Osteocyte (in vitro differentiated cells): ENCODE measurements around the gene EFCAB8. TPM values are rescaled to one million over a fixed set of nuclear protein-coding genes. Genes with fewer than 3 reads are reported as not detected.

Source experiments
- DNase-seq: peaks from one replicate; pipeline ENCODE4 v3.0.0; 2021; ENCODE audit warnings: mixed read lengths; ENCODE audit not compliant: unreplicated experiment; ENCODE audit errors: extremely low spot score
- H3K27ac Mint-ChIP-seq: one replicate; pipeline ENCODE4 v1.8.0; 2021; ENCODE audit warnings: mild to moderate bottlenecking, mixed read lengths; ENCODE audit not compliant: unreplicated experiment
- H3K27me3 Mint-ChIP-seq: one replicate; pipeline ENCODE4 v1.8.0; 2021; ENCODE audit warnings: mixed read lengths; ENCODE audit not compliant: unreplicated experiment
- H3K36me3 Mint-ChIP-seq: one replicate; pipeline ENCODE4 v1.8.0; 2021; ENCODE audit warnings: mixed read lengths; ENCODE audit not compliant: unreplicated experiment
- H3K4me1 Mint-ChIP-seq: one replicate; pipeline ENCODE4 v1.8.0; 2021; ENCODE audit warnings: mixed read lengths; ENCODE audit not compliant: unreplicated experiment
- H3K4me3 Mint-ChIP-seq: one replicate; pipeline ENCODE4 v1.8.0; 2021; ENCODE audit warnings: mild to moderate bottlenecking, moderate library complexity, mixed read lengths; ENCODE audit not compliant: unreplicated experiment
- H3K9me3 Mint-ChIP-seq: one replicate; pipeline ENCODE4 v1.8.0; 2021; ENCODE audit warnings: mixed read lengths; ENCODE audit not compliant: unreplicated experiment
- CTCF ChIP-seq: fragments of 200-600 bp; sonication (generic); IDR thresholded peaks from 2 replicates; pipeline ENCODE4 v1.5.0; 2021; ENCODE audit warnings: antibody characterized with exemption, mild to moderate bottlenecking, moderate library complexity
- total RNA-seq: library from RNA; stranded (reverse); gene quantifications from 2 replicates; pipeline ENCODE4 v1.2.1, GENCODE V29; 2021

The EFCAB8 gene
- total RNA-seq, 1 donor from 2014 or later, result 0.64 TPM

GRCh38 chr20:32841632-32842031, 17.1 kb upstream of the EFCAB8 start:
- TF ChIP-seq CTCF, result no peak
- Mint-ChIP-seq H3K4me3 (no peak overlapping the region), H3K36me3 (peaks cover 42% of the 10 kb centered on the region), H3K9me3 (no peaks in the 10 kb centered on the region), H3K4me1 (no peaks in the 10 kb centered on the region), H3K27ac (no peak overlapping the region), H3K27me3 (no peaks in the 10 kb centered on the region)
- DNase-seq, result no peak

DNA sequence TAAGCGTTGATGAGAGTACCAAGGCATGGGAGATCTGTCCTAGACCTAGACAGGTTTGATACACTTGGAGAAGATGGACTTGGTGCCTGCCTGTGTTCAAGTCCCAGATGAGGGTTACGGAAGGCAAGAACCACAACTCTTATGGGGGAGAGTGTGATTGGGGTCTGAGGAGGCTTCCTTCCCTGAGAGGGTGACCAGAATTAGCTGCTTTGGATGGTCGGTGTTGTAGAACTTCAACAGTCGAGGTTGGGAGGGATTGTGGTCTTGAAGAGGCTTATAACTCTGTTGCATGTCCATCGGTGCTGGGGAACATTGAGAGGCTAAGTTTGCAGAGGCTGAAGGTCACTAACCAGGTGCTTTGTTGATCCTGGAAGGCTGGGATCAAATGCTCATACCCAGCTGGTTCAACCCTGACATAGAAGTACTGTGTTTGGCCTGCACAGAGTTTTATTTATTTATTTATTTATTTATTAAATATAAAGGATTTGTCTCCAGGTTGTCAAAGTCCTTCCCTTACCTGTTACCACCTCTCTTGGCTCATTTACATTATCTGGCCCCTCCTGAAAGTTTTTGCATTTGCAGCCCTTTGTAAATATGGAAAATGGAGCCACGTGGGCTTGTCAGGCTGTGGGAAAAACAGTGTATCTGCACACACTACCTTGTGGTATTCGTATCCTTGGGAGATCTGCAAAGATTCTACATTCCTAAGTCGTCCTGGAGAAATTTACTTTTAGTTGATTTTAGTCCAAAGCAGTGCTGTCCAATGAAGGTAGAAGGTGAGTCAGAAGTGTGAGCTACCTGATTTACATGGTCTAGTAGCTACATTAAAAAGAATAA, 15.8 kb upstream of the EFCAB8 start:
- no peak for TF ChIP-seq CTCF
- Mint-ChIP-seq H3K36me3 (peaks cover 48% of the 10 kb centered on the region), H3K27me3 (no peaks in the 10 kb centered on the region), H3K4me3 (no peak overlapping the region), H3K27ac (no peak overlapping the region), H3K9me3 (no peaks in the 10 kb centered on the region), H3K4me1 (no peaks in the 10 kb centered on the region)
- no peak for DNase-seq

- H3K9me3 Mint-ChIP-seq, result no peaks in the 10 kb centered on the region
- no peak for TF ChIP-seq CTCF
- peaks cover 52% of the 10 kb centered on the region for H3K36me3 Mint-ChIP-seq
- no peaks in the 10 kb centered on the region for H3K27me3 Mint-ChIP-seq
- H3K4me3 Mint-ChIP-seq, result no peak overlapping the region
- DNase-seq, result no peak
- no peak overlapping the region for H3K27ac Mint-ChIP-seq
- H3K4me1 Mint-ChIP-seq, result no peaks in the 10 kb centered on the region
Measured at GRCh38 chr20:32845786-32846185, 12.9 kb upstream of the EFCAB8 start.

DNA sequence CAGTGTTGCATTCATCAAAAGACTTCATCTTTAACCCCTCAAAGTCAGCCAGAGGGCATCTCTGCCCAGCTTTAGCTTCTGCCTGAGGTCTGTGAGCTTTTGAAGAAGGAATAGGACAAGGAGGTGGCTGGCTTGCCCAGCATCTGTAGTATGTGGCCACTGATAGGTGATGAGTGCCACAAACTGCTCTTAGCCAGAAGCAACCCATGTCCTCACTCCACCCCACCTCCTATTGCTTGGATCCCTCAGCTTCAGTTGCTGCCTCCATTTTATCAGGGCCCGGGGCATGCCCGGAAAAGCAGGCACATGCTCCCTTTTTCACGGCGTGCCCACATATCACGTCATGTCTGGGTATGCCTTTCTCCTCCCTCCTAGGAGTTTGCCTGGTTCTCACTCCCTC, 11.9 kb upstream of the EFCAB8 start:
- no peak overlapping the region for H3K27ac Mint-ChIP-seq

More for the DNA sequence above, 11.9 kb upstream of the EFCAB8 start:
- Mint-ChIP-seq H3K27me3 (no peaks in the 10 kb centered on the region), H3K4me1 (no peaks in the 10 kb centered on the region), H3K9me3 (no peaks in the 10 kb centered on the region), H3K36me3 (peaks cover 52% of the 10 kb centered on the region), H3K4me3 (no peak overlapping the region)
- no peak for TF ChIP-seq CTCF
- DNase-seq, result no peak
